Activated CD4-positive, alpha-beta T cell treated with anti-CD3 and anti-CD28 coated beads, Interleukin-2, amount 50 U/mL, for 48 hours (primary cell): ENCODE results near the gene JMJD8.

Experiments
- DNase-seq, 2 experiments: peaks; one replicate each; pipeline ENCODE4 v3.0.0-alpha.2; 2020

JMJD8 gene

GRCh38 chr16:658679-659571 lies 25.2 kb downstream of the JMJD8 start:
- DNase-seq = no peak

GRCh38 chr16:657487-657886 lies 26.6 kb downstream of the JMJD8 start:
- no peak for DNase-seq

GRCh38 chr16:654034-654433 lies 30.1 kb downstream of the JMJD8 start:
- DNase-seq = no peak

- DNase-seq = no peak
These were observed 31.5 kb downstream of the JMJD8 start for GRCh38 chr16:652454-653305.

GRCh38 chr16:651844-652243 lies 32.3 kb downstream of the JMJD8 start:
- DNase-seq = no peak

GRCh38 chr16:649631-650030 lies 34.5 kb downstream of the JMJD8 start:
- DNase-seq = peak; percentile 22 to 32

GRCh38 chr16:648781-649589 lies 35.1 kb downstream of the JMJD8 start, which contains the start of gene WDR90:
Gene WDR90, plus strand, starts transcription at chr16:649365. Its CDS starts 52 bp downstream, at chr16:649417.
- peak; percentile 92 to 95 for DNase-seq

- peak; percentile 69 to 73 for DNase-seq
These were observed 35.9 kb downstream of the JMJD8 start for GRCh38 chr16:648071-648780.

- DNase-seq = no peak
These were observed 36.8 kb downstream of the JMJD8 start for GRCh38 chr16:647173-647902.

GRCh38 chr16:646679-647172 lies 37.4 kb downstream of the JMJD8 start:
- DNase-seq = no peak

GRCh38 chr16:645852-646678 lies 38.1 kb downstream of the JMJD8 start:
- DNase-seq = no peak

GRCh38 chr16:644556-644955 lies 39.6 kb downstream of the JMJD8 start:
- no peak for DNase-seq

GRCh38 chr16:643050-643368 lies 41.1 kb downstream of the JMJD8 start:
- DNase-seq = no peak

- DNase-seq = peak; percentile 53 to 55
These were observed 41.7 kb downstream of the JMJD8 start for GRCh38 chr16:642189-643049.

GRCh38 chr16:641326-642188 lies 42.6 kb downstream of the JMJD8 start, which contains the start of gene MCRIP2:
Gene MCRIP2, plus strand, starts transcription at chr16:641828. Its CDS starts 164 bp downstream, at chr16:641992.
- DNase-seq = peak; percentile 84 to 86

- DNase-seq = no peak
These were observed 43.5 kb downstream of the JMJD8 start for GRCh38 chr16:640614-641013.

- no peak for DNase-seq
These were observed 45.3 kb downstream of the JMJD8 start for GRCh38 chr16:638836-639235.

GRCh38 chr16:638034-638543 lies 46.0 kb downstream of the JMJD8 start:
- no peak for DNase-seq
